WTC11 (cell line): Measurements from ENCODE around the gene NKD1. TPM values are rescaled to one million over a fixed set of nuclear protein-coding genes. Genes with fewer than 3 reads are reported as not detected.

ENCODE experiments used
- ATAC-seq: fragments of 200-7000 bp; cut with Tn5 transposase; 2 replicates; pipeline ENCODE4 v1.10.0; 2021; ENCODE audit warnings: mild to moderate bottlenecking, moderate library complexity
- CTCF ChIA-PET: fragments of 300-600 bp; sonication (Branson Sonifier 250); formaldehyde crosslinking; loops from one replicate; lab custom pipeline; 2021; ENCODE audit warnings: antibody characterized with exemption; lab: Charles Lee
- POLR2A ChIA-PET: fragments of 350-600 bp; sonication (Branson Sonifier 250); formaldehyde crosslinking; loops from one replicate; lab custom pipeline; 2021; ENCODE audit warnings: antibody characterized with exemption; lab: Charles Lee
- DNase-seq: peaks from one replicate; pipeline ENCODE4 v3.0.0; 2021; ENCODE audit warnings: low spot score
- H3K27ac Mint-ChIP-seq: 2 replicates; pipeline ENCODE4 v1.8.0; 2021; ENCODE audit warnings: mixed read lengths
- H3K27me3 Mint-ChIP-seq: 2 replicates; pipeline ENCODE4 v1.8.0; 2021; ENCODE audit warnings: low read depth, mild to moderate bottlenecking, moderate library complexity, mixed read lengths
- H3K36me3 Mint-ChIP-seq: 2 replicates; pipeline ENCODE4 v1.8.0; 2021; ENCODE audit warnings: mixed read lengths
- H3K4me1 Mint-ChIP-seq: 2 replicates; pipeline ENCODE4 v1.8.0; 2022; ENCODE audit warnings: mixed read lengths
- H3K4me3 Mint-ChIP-seq: 2 replicates; pipeline ENCODE4 v1.8.0; 2021; ENCODE audit warnings: mild to moderate bottlenecking, moderate library complexity, mixed read lengths
- H3K9me3 Mint-ChIP-seq: 2 replicates; pipeline ENCODE4 v1.8.0; 2021; ENCODE audit warnings: mixed read lengths
- ELF4 ChIP-seq: sonication (generic); formaldehyde crosslinking; IDR thresholded peaks from 2 replicates; pipeline ENCODE4 v1.8.1; 2022; ENCODE audit warnings: low read depth, mild to moderate bottlenecking, moderate library complexity, missing genetic modification reagents
- HMGA2 ChIP-seq: fragments of 250-450 bp; sonication (Bioruptor Pico); IDR thresholded peaks from 2 replicates; pipeline ENCODE4 v1.4.0; 2021; ENCODE audit warnings: mild to moderate bottlenecking, moderate library complexity
- MLX ChIP-seq: sonication (generic); formaldehyde crosslinking; IDR thresholded peaks from 2 replicates; pipeline ENCODE4 v1.8.1; 2023; ENCODE audit warnings: mild to moderate bottlenecking, missing genetic modification reagents, moderate library complexity
- NR3C1 ChIP-seq: sonication (generic); formaldehyde crosslinking; conservative IDR thresholded peaks from 2 replicates; pipeline ENCODE4 v1.8.1; 2023; ENCODE audit warnings: low read depth, mild to moderate bottlenecking, missing genetic modification reagents
- PRDM15 ChIP-seq: sonication (generic); formaldehyde crosslinking; IDR thresholded peaks from 2 replicates; pipeline ENCODE4 v1.8.0; 2022; ENCODE audit warnings: missing genetic modification reagents
- SP1 ChIP-seq: sonication (generic); formaldehyde crosslinking; conservative IDR thresholded peaks from 2 replicates; pipeline ENCODE4 v1.8.1; 2022; ENCODE audit warnings: missing genetic modification reagents
- TEAD1 ChIP-seq: sonication (generic); formaldehyde crosslinking; IDR thresholded peaks from 2 replicates; pipeline ENCODE4 v1.8.0; 2022; ENCODE audit warnings: mild to moderate bottlenecking, missing genetic modification reagents
- ZNF219 ChIP-seq: sonication (generic); formaldehyde crosslinking; IDR thresholded peaks from 2 replicates; pipeline ENCODE4 v1.8.0; 2023; ENCODE audit warnings: missing genetic modification reagents, mild to moderate bottlenecking, borderline replicate concordance
- total RNA-seq: library from RNA; stranded (reverse); gene quantifications from 3 replicates; pipeline ENCODE4 v1.2.3, GENCODE V29; 2021
- TF ChIP-seq, protein P1 (sequence below): sonication (generic); formaldehyde crosslinking; IDR thresholded peaks from 2 replicates; pipeline ENCODE4 v1.8.1; 2022; ENCODE audit warnings: low read depth, mild to moderate bottlenecking, moderate library complexity, missing genetic modification reagents, borderline replicate concordance
- TF ChIP-seq, protein P2 (sequence below): sonication (generic); formaldehyde crosslinking; IDR thresholded peaks from 2 replicates; pipeline ENCODE4 v1.8.1; 2022; ENCODE audit warnings: missing genetic modification reagents, borderline replicate concordance
- TF ChIP-seq, protein P3 (sequence below): sonication (generic); formaldehyde crosslinking; IDR thresholded peaks from 2 replicates; pipeline ENCODE4 v1.8.1; 2022; ENCODE audit warnings: mild to moderate bottlenecking, missing genetic modification reagents, moderate library complexity, borderline replicate concordance
- TF ChIP-seq, protein P4 (sequence below): sonication (generic); formaldehyde crosslinking; conservative IDR thresholded peaks from 2 replicates; pipeline ENCODE4 v1.8.1; 2023; ENCODE audit warnings: mild to moderate bottlenecking, low read depth, missing genetic modification reagents, moderate library complexity

The NKD1 gene
- total RNA-seq, 1 experiment from 2014 or later, result 6.0 TPM

- Mint-ChIP-seq H3K4me1 (no peaks in the 10 kb centered on the region), H3K27me3 (no peaks in the 10 kb centered on the region), H3K27ac (no peak within 1 kb of the TSS), H3K36me3 (no peaks in the 10 kb centered on the region)
- no peak for DNase-seq
- CTCF ChIA-PET, result interaction anchor here (1.4 to 7.6 kb wide), 2 partner anchors 14 to 125 kb away, joined by 11 to 101 read pairs; no protein-coding TSS in a partner anchor
- TF ChIP-seq ZNF219 (CRISPR knock-in tag) (no peak), ELF4 (CRISPR knock-in tag) (no peak)
- TF ChIP-seq, protein P1, sequence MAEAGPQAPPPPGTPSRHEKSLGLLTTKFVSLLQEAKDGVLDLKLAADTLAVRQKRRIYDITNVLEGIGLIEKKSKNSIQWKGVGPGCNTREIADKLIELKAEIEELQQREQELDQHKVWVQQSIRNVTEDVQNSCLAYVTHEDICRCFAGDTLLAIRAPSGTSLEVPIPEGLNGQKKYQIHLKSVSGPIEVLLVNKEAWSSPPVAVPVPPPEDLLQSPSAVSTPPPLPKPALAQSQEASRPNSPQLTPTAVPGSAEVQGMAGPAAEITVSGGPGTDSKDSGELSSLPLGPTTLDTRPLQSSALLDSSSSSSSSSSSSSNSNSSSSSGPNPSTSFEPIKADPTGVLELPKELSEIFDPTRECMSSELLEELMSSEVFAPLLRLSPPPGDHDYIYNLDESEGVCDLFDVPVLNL (CRISPR knock-in tag), result no peak
- TF ChIP-seq, all 79 proteins: peak for 0
- ATAC-seq, result no peak
- H3K9me3 Mint-ChIP-seq, result no peaks in the 10 kb centered on the region
- no peak within 1 kb of the TSS for H3K4me3 Mint-ChIP-seq
- POLR2A ChIA-PET, result no interaction called here
These were observed 133.1 kb downstream of the NKD1 start, which contains the start of gene SNX20 for GRCh38 chr16:50681021-50681885. SNX20 (minus strand) TSS chr16:50681312; CDS start chr16:50677526, 3,786 bp downstream.

DNA sequence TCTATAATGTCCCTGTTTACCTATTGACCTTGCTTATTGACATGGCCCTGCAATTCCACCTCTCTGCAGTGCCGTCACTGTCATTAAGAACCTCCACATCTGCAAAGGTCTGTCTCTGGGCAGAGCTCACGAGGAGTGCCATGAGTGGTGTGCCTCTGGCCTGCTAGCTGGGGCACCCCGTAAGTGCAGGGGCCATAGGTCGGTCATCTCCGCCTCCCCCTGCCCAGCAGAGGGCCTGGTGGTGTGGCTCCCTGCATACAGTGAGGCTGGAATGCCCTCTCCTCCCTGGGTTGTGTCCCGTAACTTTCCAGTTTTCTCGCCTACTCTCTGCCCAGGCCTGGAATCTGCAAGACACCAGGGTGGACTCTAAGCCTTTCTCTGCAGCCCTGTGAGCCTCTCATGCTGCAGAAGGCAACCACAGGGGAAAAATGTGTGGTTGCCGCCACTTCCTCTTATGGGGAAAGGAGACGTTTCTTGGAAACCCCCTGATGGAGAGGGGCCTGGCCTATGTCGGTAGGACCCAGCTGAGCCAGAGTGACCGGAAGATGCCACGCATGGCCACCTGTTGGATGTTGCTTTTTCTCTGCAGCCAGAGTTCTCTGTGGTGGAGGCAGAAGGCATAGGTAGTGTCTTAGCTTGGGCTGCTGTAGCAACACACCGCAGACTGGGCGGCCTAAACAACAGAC, 135.6 kb downstream of the NKD1 start:
- no peaks in the 10 kb centered on the region for H3K27me3 Mint-ChIP-seq
- ChIA-PET POLR2A (no interaction called here), CTCF (interaction anchor here (0.7 to 2.2 kb wide), 3 partner anchors 17 to 123 kb away, joined by 4 to 5 read pairs (median 5); no protein-coding TSS in a partner anchor)
- no peak overlapping the region for H3K4me3 Mint-ChIP-seq
- DNase-seq (no peak), ATAC-seq (no peak)
- H3K9me3 Mint-ChIP-seq, result no peaks in the 10 kb centered on the region
- no peaks in the 10 kb centered on the region for H3K36me3 Mint-ChIP-seq
- no peak overlapping the region for H3K27ac Mint-ChIP-seq
- no peaks in the 10 kb centered on the region for H3K4me1 Mint-ChIP-seq
- TF ChIP-seq TEAD1 (CRISPR knock-in tag) (no peak), HMGA2 (CRISPR knock-in tag) (no peak), NR3C1 (CRISPR knock-in tag) (no peak), ZNF219 (CRISPR knock-in tag) (no peak), SP1 (no peak), PRDM15 (no peak), MLX (CRISPR knock-in tag) (no peak)
- TF ChIP-seq, protein P2, sequence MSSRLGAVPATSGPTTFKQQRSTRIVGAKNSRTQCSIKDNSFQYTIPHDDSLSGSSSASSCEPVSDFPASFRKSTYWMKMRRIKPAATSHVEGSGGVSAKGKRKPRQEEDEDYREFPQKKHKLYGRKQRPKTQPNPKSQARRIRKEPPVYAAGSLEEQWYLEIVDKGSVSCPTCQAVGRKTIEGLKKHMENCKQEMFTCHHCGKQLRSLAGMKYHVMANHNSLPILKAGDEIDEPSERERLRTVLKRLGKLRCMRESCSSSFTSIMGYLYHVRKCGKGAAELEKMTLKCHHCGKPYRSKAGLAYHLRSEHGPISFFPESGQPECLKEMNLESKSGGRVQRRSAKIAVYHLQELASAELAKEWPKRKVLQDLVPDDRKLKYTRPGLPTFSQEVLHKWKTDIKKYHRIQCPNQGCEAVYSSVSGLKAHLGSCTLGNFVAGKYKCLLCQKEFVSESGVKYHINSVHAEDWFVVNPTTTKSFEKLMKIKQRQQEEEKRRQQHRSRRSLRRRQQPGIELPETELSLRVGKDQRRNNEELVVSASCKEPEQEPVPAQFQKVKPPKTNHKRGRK (CRISPR knock-in tag), result no peak
- TF ChIP-seq, protein P3, sequence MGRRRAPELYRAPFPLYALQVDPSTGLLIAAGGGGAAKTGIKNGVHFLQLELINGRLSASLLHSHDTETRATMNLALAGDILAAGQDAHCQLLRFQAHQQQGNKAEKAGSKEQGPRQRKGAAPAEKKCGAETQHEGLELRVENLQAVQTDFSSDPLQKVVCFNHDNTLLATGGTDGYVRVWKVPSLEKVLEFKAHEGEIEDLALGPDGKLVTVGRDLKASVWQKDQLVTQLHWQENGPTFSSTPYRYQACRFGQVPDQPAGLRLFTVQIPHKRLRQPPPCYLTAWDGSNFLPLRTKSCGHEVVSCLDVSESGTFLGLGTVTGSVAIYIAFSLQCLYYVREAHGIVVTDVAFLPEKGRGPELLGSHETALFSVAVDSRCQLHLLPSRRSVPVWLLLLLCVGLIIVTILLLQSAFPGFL (CRISPR knock-in tag), result no peak
- TF ChIP-seq, protein P4, sequence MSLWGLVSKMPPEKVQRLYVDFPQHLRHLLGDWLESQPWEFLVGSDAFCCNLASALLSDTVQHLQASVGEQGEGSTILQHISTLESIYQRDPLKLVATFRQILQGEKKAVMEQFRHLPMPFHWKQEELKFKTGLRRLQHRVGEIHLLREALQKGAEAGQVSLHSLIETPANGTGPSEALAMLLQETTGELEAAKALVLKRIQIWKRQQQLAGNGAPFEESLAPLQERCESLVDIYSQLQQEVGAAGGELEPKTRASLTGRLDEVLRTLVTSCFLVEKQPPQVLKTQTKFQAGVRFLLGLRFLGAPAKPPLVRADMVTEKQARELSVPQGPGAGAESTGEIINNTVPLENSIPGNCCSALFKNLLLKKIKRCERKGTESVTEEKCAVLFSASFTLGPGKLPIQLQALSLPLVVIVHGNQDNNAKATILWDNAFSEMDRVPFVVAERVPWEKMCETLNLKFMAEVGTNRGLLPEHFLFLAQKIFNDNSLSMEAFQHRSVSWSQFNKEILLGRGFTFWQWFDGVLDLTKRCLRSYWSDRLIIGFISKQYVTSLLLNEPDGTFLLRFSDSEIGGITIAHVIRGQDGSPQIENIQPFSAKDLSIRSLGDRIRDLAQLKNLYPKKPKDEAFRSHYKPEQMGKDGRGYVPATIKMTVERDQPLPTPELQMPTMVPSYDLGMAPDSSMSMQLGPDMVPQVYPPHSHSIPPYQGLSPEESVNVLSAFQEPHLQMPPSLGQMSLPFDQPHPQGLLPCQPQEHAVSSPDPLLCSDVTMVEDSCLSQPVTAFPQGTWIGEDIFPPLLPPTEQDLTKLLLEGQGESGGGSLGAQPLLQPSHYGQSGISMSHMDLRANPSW, result no peak
